ENCODE data around the gene RNASET2. TPM values are rescaled to one million over a fixed set of nuclear protein-coding genes. Genes with fewer than 3 reads are reported as not detected.

RNASET2 gene
- total RNA-seq, 2 experiments from 2014 or later, result 69.2 to 70.2 TPM

GRCh38 chr6:166939345-166939744 lies 17.0 kb downstream of the RNASET2 start:
- DNase-seq, result no peak
- Mint-ChIP-seq H3K9me3 (no peaks in the 10 kb centered on the region), H3K4me3 (no peak overlapping the region), H3K36me3 (ENCODE audit: low read depth) (peaks cover 41% of the 10 kb centered on the region), H3K27me3 (no peaks in the 10 kb centered on the region), H3K4me1 (ENCODE audit: low read depth) (peaks cover 31% of the 10 kb centered on the region), H3K27ac (no peak overlapping the region)
- CTCF ChIA-PET, result no interaction called here
- POLR2A ChIA-PET, result interaction anchor here (1.2 kb wide), 1 partner anchor 174 kb away, joined by 3 read pairs; no protein-coding TSS in a partner anchor
- ATAC-seq, result no peak
- intact Hi-C loops (cut with micrococcal nuclease), result no loop called here
- TF ChIP-seq CTCF (IDR thresholded peaks at IDR 0.05), result no peak

GRCh38 chr6:166938704-166939103 lies 17.6 kb downstream of the RNASET2 start:
- DNase-seq (no peak), ATAC-seq (no peak)
- Mint-ChIP-seq H3K9me3 (no peaks in the 10 kb centered on the region), H3K4me1 (ENCODE audit: low read depth) (peaks cover 31% of the 10 kb centered on the region), H3K27me3 (no peaks in the 10 kb centered on the region), H3K27ac (no peak overlapping the region), H3K4me3 (no peak overlapping the region), H3K36me3 (ENCODE audit: low read depth) (peaks cover 40% of the 10 kb centered on the region)
- CTCF ChIA-PET, result no interaction called here
- TF ChIP-seq CTCF (IDR thresholded peaks at IDR 0.05), result no peak
- POLR2A ChIA-PET, result interaction anchor here (1.2 kb wide), 1 partner anchor 173 kb away, joined by 3 read pairs; no protein-coding TSS in a partner anchor
- intact Hi-C loops (cut with micrococcal nuclease), result no loop called here

- Mint-ChIP-seq H3K9me3 (no peaks in the 10 kb centered on the region), H3K27me3 (no peaks in the 10 kb centered on the region), H3K4me1 (ENCODE audit: low read depth) (peaks cover 28% of the 10 kb centered on the region), H3K4me3 (no peak overlapping the region), H3K36me3 (ENCODE audit: low read depth) (peaks cover 40% of the 10 kb centered on the region), H3K27ac (no peak overlapping the region)
- no peak for TF ChIP-seq CTCF (IDR thresholded peaks at IDR 0.05)
- intact Hi-C loops (cut with micrococcal nuclease), result no loop called here
- ChIA-PET POLR2A (interaction anchor here (1.2 kb wide), 1 partner anchor 173 kb away, joined by 3 read pairs; no protein-coding TSS in a partner anchor), CTCF (interaction anchor here (1.1 to 1.6 kb wide), 2 partner anchors 12 to 52 kb away, joined by 3 to 5 read pairs; no protein-coding TSS in a partner anchor)
- DNase-seq (no peak), ATAC-seq (no peak)
These were observed 18.2 kb downstream of the RNASET2 start for GRCh38 chr6:166938150-166938549.

GRCh38 chr6:166937746-166938145 lies 18.6 kb downstream of the RNASET2 start:
- Mint-ChIP-seq H3K4me1 (ENCODE audit: low read depth) (peaks cover 24% of the 10 kb centered on the region), H3K36me3 (ENCODE audit: low read depth) (peaks cover 40% of the 10 kb centered on the region), H3K9me3 (no peaks in the 10 kb centered on the region), H3K4me3 (no peak overlapping the region), H3K27ac (no peak overlapping the region), H3K27me3 (no peaks in the 10 kb centered on the region)
- ChIA-PET POLR2A (no interaction called here), CTCF (interaction anchor here (0.9 to 1.6 kb wide), 3 partner anchors 12 to 163 kb away, joined by 3 to 5 read pairs (median 4); no protein-coding TSS in a partner anchor)
- no peak for ATAC-seq
- TF ChIP-seq CTCF (IDR thresholded peaks at IDR 0.05), result no peak
- no peak for DNase-seq
- intact Hi-C loops (cut with micrococcal nuclease), result no loop called here

GRCh38 chr6:166936079-166936787 lies 20.1 kb downstream of the RNASET2 start:
- no peak for ATAC-seq
- ChIA-PET POLR2A (no interaction called here), CTCF (interaction anchor here (1.3 kb wide), 1 partner anchor 63 kb away, joined by 3 read pairs; the partner anchor contains the start of gene CEP43)
- DNase-seq, result peak; percentile 20
- Mint-ChIP-seq H3K4me3 (no peak overlapping the region), H3K9me3 (no peaks in the 10 kb centered on the region), H3K4me1 (ENCODE audit: low read depth) (peaks cover 24% of the 10 kb centered on the region), H3K36me3 (ENCODE audit: low read depth) (peaks cover 37% of the 10 kb centered on the region), H3K27ac (no peak overlapping the region), H3K27me3 (no peaks in the 10 kb centered on the region)
- intact Hi-C loops (cut with micrococcal nuclease), result no loop called here
- no peak for TF ChIP-seq CTCF (IDR thresholded peaks at IDR 0.05)
